GM12878 (cell line): Measurements from ENCODE around the gene KIF6. TPM values are rescaled to one million over a fixed set of nuclear protein-coding genes. Genes with fewer than 3 reads are reported as not detected.

Source experiments
- ATAC-seq: fragments of 200-7000 bp; cut with Tn5 transposase; 3 replicates; pipeline ENCODE4 v1.9.1; 2020; ENCODE audit warnings: mild to moderate bottlenecking, moderate library complexity
- BruUV-seq: library from RNA; stranded (reverse); fragments of 400-500 nt; replicated peaks from 2 replicates; lab custom pipeline; 2021; lab: Mats Ljungman, UMichigan
- CTCF ChIA-PET: fragments of 300-600 bp; sonication (Branson Sonifier 250); formaldehyde crosslinking; extraction: SDS; loops from one replicate; lab custom pipeline; 2021; ENCODE audit warnings: inconsistent platforms; lab: Yijun Ruan, JAX
- POLR2A ChIA-PET: fragments of 350-600 bp; formaldehyde crosslinking; extraction: SDS; loops from one replicate; lab custom pipeline; 2021; ENCODE audit warnings: inconsistent platforms; lab: Charles Lee
- RAD21 ChIA-PET: fragments of 300-600 bp; sonication (Branson Sonifier 250); formaldehyde crosslinking; loops from one replicate; lab custom pipeline; 2023; ENCODE audit warnings: antibody characterized with exemption; ENCODE audit not compliant: unreplicated experiment; lab: Charles Lee
- SMC1A ChIA-PET: fragments of 300-600 bp; sonication (Branson Sonifier 250); formaldehyde crosslinking; loops from one replicate; lab custom pipeline; 2023; ENCODE audit not compliant: unreplicated experiment, uncharacterized antibody; lab: Charles Lee
- DNase-seq: peaks from one replicate; pipeline ENCODE4 v3.0.0-alpha.2; 2011; ENCODE audit warnings: low read depth, low spot score
- FAIRE-seq: peaks from 3 replicates; lab custom pipeline; 2011; peaks lifted over from hg19 to GRCh38; lab: Jason Lieb, UNC
- H2AFZ ChIP-seq: 2 replicates; pipeline ENCODE4 v1.6.0; 2011; ENCODE audit warnings: low read depth, low read length, control low read depth; ENCODE audit not compliant: control insufficient read depth
- H3K27ac ChIP-seq: 2 replicates; pipeline ENCODE4 v1.5.1; 2011; ENCODE audit warnings: control low read depth; ENCODE audit not compliant: control insufficient read depth, insufficient read depth
- H3K27me3 ChIP-seq, 2 experiments: replicated peaks in 1 of 2; 2 replicates each; pipeline versions ENCODE4 v1.6.0 to v1.6.1; 2011; ENCODE audit warnings: low read length in 1 of 2; ENCODE audit not compliant: control insufficient read depth in 2 of 2, insufficient read depth in 2 of 2
- H3K36me3 ChIP-seq, 2 experiments: 2 replicates each; pipeline ENCODE4 v1.5.1; 2011; ENCODE audit warnings: low read length in 1 of 2; ENCODE audit not compliant: control insufficient read depth in 2 of 2, insufficient read depth in 2 of 2
- H3K4me1 ChIP-seq: 2 replicates; pipeline ENCODE4 v1.6.1; 2011; ENCODE audit warnings: mild to moderate bottlenecking, low read length, moderate library complexity, mixed read lengths; ENCODE audit not compliant: control insufficient read depth, insufficient read depth
- H3K4me2 ChIP-seq: 2 replicates; pipeline ENCODE4 v1.6.0; 2011; ENCODE audit warnings: control low read depth; ENCODE audit not compliant: control insufficient read depth, insufficient read depth
- H3K4me3 ChIP-seq: fragments of 200-600 bp; sonication (generic); 2 replicates; pipeline ENCODE4 v1.5.1; 2016
- H3K79me2 ChIP-seq: 2 replicates; pipeline ENCODE4 v1.6.0; 2011; ENCODE audit warnings: low read length; ENCODE audit not compliant: control insufficient read depth, insufficient read depth
- H3K9ac ChIP-seq: 2 replicates; pipeline ENCODE4 v1.8.0; 2011; ENCODE audit warnings: low read length, control low read depth, mixed read lengths; ENCODE audit not compliant: control insufficient read depth, insufficient read depth
- H3K9me3 ChIP-seq: replicated peaks from 3 replicates; pipeline ENCODE4 v1.5.1; 2011; ENCODE audit warnings: mild to moderate bottlenecking, low read length; ENCODE audit not compliant: control insufficient read depth, insufficient read depth
- H4K20me1 ChIP-seq: 2 replicates; pipeline ENCODE4 v1.6.0; 2011; ENCODE audit not compliant: control insufficient read depth, insufficient read depth
- BCL11A ChIP-seq: IDR thresholded peaks from 2 replicates; pipeline ENCODE4 v1.6.1; 2011; ENCODE audit warnings: low read depth, low read length
- EP300 ChIP-seq, 2 experiments: fragments of 150-350 bp in 1 of 2; IDR thresholded peaks; 2 replicates each; pipeline ENCODE4 v1.6.1; 2011 to 2012; ENCODE audit warnings: low read depth in 2 of 2, low read length in 2 of 2, borderline replicate concordance in 1 of 2, improper control_type of control experiment in 1 of 2, inconsistent platforms in 1 of 2; ENCODE audit not compliant: control insufficient read depth in 1 of 2
- HDAC2 ChIP-seq: fragments of 200-600 bp; sonication (generic); IDR thresholded peaks from 2 replicates; pipeline ENCODE4 v1.6.1; 2017
- KDM1A ChIP-seq: fragments of 200-600 bp; sonication (generic); IDR thresholded peaks from 2 replicates; pipeline ENCODE4 v1.6.1; 2016; ENCODE audit warnings: borderline replicate concordance
- KLF5 ChIP-seq: fragments of 450-650 bp; IDR thresholded peaks from 2 replicates; pipeline ENCODE4 v1.6.1; 2014; ENCODE audit warnings: mild to moderate bottlenecking; ENCODE audit not compliant: partially characterized antibody
- MXI1 ChIP-seq: fragments of 150-350 bp; IDR thresholded peaks from 2 replicates; pipeline ENCODE4 v1.6.1; 2011; ENCODE audit warnings: low read depth, mild to moderate bottlenecking, inconsistent platforms, low read length, improper control_type of control experiment
- NR2C2 ChIP-seq: IDR thresholded peaks from 2 replicates; pipeline ENCODE4 v1.6.1; 2011; ENCODE audit warnings: borderline replicate concordance, low read depth; ENCODE audit not compliant: control insufficient read depth, insufficient read length
- RB1 ChIP-seq: fragments of 450-650 bp; formaldehyde crosslinking; IDR thresholded peaks from 2 replicates; pipeline ENCODE4 v1.6.1; 2017; ENCODE audit warnings: mild to moderate bottlenecking, borderline replicate concordance
- SUZ12 ChIP-seq: fragments of 200-600 bp; sonication (generic); IDR thresholded peaks from one replicate; pipeline ENCODE4 v1.6.1; 2018; ENCODE audit warnings: antibody characterized with exemption, mild to moderate bottlenecking; ENCODE audit not compliant: unreplicated experiment
- TCF12 ChIP-seq: IDR thresholded peaks from 2 replicates; pipeline ENCODE4 v1.6.1; 2011; ENCODE audit warnings: low read depth, mild to moderate bottlenecking, low read length
- USF1 ChIP-seq: IDR thresholded peaks from 2 replicates; pipeline ENCODE4 v1.6.1; 2011; ENCODE audit warnings: borderline replicate concordance, low read depth, mild to moderate bottlenecking, moderate library complexity, mixed read lengths, low read length; ENCODE audit not compliant: insufficient read depth; ENCODE audit errors: extremely low read length
- WGBS: methylation state at CpG from one replicate; pipeline ENCODE4 v1.1.6; 2016; ENCODE audit warnings: low lambda C conversion rate; ENCODE audit not compliant: insufficient replicate concordance, insufficient coverage; ENCODE audit errors: missing lambda C conversion rate; 5-methylcytosine and 5-hydroxymethylcytosine counted together
- in situ Hi-C: fragments of 300-500 bp; cut with MboI; formaldehyde crosslinking; loops from 9 replicates; pipeline ENCODE4 v1.14.3; 2018; ENCODE audit warnings: mixed read lengths
- intact Hi-C: fragments of 100-400 bp; cut with micrococcal nuclease; formaldehyde crosslinking; loops from one replicate; pipeline ENCODE4 v1.14.2; 2022; ENCODE audit not compliant: unreplicated experiment
- polyA plus RNA-seq, 11 experiments: library from polyadenylated mRNA; depleted of rRNA in 4 of 11; unstranded in 6 of 11; stranded (reverse) in 5 of 11; fragments of >200 nt; fragmentation: Nextera tagmentation in 4 of 11; fragmentation: Illumina TruSeq in 1 of 11; extraction: Ambion mirVana in 4 of 11; extraction: Trizol in 1 of 11; gene quantifications; 1 replicate in 1 of 11; 2 replicates in 10 of 11; pipeline versions ENCODE4 v1.2.1 to v1.2.3, GENCODE V29; 2011 to 2016; ENCODE audit warnings: inconsistent platforms in 2 of 11, missing spikeins in 2 of 11, low read depth in 1 of 11
- total RNA-seq, 4 experiments: library from RNA; depleted of rRNA in 3 of 4; stranded (reverse); fragments of >200 nt in 3 of 4; fragmentation: Illumina TruSeq in 1 of 4; extraction: Trizol in 1 of 4; gene quantifications; 2 replicates each; pipeline versions ENCODE4 v1.2.1 to v1.2.3, GENCODE V29; 2013 to 2021

KIF6 gene
- total and polyA plus RNA-seq, 10 of the 15 experiments (the other 5 are each of a cell fraction or from before 2014, with no cell fraction given) = 0.09 to 1.0 (median 0.28) TPM

GRCh38 chr6:39543095-39543494 is 182.1 kb downstream of the KIF6 start:
- ChIA-PET RAD21 (interaction anchor here (1.4 to 1.5 kb wide), 2 partner anchors 10 to 11 kb away, joined by 3 read pairs; no protein-coding TSS in a partner anchor), POLR2A (interaction anchor here (1.5 kb wide), 1 partner anchor 10 kb away, joined by 4 read pairs; no protein-coding TSS in a partner anchor), SMC1A (interaction anchor here (0.7 to 2.5 kb wide), 10 partner anchors 13 to 695 kb away, joined by 3 to 11 read pairs (median 3); no protein-coding TSS in a partner anchor), CTCF (interaction anchor here (1.0 to 3.1 kb wide), 4 partner anchors 11 to 33 kb away, joined by 4 to 16 read pairs (median 10); no protein-coding TSS in a partner anchor)
- intact Hi-C loops (no loop called here), in situ Hi-C loops (no loop called here)
- Histone ChIP-seq H3K9me3 (no peaks in the 10 kb centered on the region), H2AFZ (no peak overlapping the region), H3K4me1 (no peaks in the 10 kb centered on the region), H3K4me3 (no peak overlapping the region), H4K20me1 (no peaks in the 10 kb centered on the region), H3K79me2 (no peaks in the 10 kb centered on the region), H3K27ac (no peak overlapping the region), H3K9ac (no peak overlapping the region), H3K27me3 (no peaks in the 10 kb centered on the region), H3K4me2 (no peak overlapping the region), H3K36me3 (no peaks in the 10 kb centered on the region)
- BruUV-seq = no TSS peak
- no peak for FAIRE-seq
- 25% methylated on average over 2 of the region's 2 CpGs for WGBS
- no peak for TF ChIP-seq HDAC2
- no peak for DNase-seq
- no peak for ATAC-seq

GRCh38 chr6:39540454-39540853 is 184.8 kb downstream of the KIF6 start:
- no peak for ATAC-seq
- no peak for FAIRE-seq
- H3K9me3 ChIP-seq = no peaks in the 10 kb centered on the region
- no peak for DNase-seq
- H3K9ac ChIP-seq = no peak overlapping the region
- ChIA-PET CTCF (no interaction called here), RAD21 (no interaction called here), POLR2A (no interaction called here), SMC1A (no interaction called here)
- H3K79me2 ChIP-seq = no peaks in the 10 kb centered on the region
- TF ChIP-seq HDAC2 = no peak
- no peak for TF ChIP-seq MXI1
- no peak for TF ChIP-seq SUZ12
- TF ChIP-seq EP300 (IDR thresholded peaks at IDR 0.05; ENCODE audit: borderline replicate concordance in 1 of 2, control insufficient read depth in 1 of 2, low read depth in 2 of 2, low read length in 2 of 2) = no peak
- no peak for TF ChIP-seq RB1
- no peak for TF ChIP-seq BCL11A
- no peak for TF ChIP-seq NR2C2
- TF ChIP-seq TCF12 = no peak
- no peak for TF ChIP-seq USF1
- no peak for TF ChIP-seq KLF5
- TF ChIP-seq KDM1A = no peak
- no peak overlapping the region for H3K4me3 ChIP-seq
- H3K36me3 ChIP-seq = no peaks in the 10 kb centered on the region
- BruUV-seq = no TSS peak
- intact Hi-C loops (no loop called here), in situ Hi-C loops (no loop called here)
- H3K27ac ChIP-seq = no peak overlapping the region
- H3K4me1 ChIP-seq = no peaks in the 10 kb centered on the region
- H4K20me1 ChIP-seq = no peaks in the 10 kb centered on the region
- 89% methylated on average over 12 of the region's 12 CpGs for WGBS
- no peak overlapping the region for H2AFZ ChIP-seq
- no peaks in the 10 kb centered on the region for H3K27me3 ChIP-seq
- no peak overlapping the region for H3K4me2 ChIP-seq
